OCI-M1 (cell line): ENCODE measurements around the gene ADAMTS12.
A peak's percentile ranks its signal among the peaks of the same experiment; 100 is the strongest.
"Not testable (repeated sequence)": the region's sequence is repeated elsewhere in the genome, so short reads cannot be mapped to it uniquely, and the experiment has no call there.

Experiments
- DNase-seq: peaks from one replicate; lab custom pipeline; 2025; lab: John Stamatoyannopoulos, UW

ADAMTS12 gene, protein sequence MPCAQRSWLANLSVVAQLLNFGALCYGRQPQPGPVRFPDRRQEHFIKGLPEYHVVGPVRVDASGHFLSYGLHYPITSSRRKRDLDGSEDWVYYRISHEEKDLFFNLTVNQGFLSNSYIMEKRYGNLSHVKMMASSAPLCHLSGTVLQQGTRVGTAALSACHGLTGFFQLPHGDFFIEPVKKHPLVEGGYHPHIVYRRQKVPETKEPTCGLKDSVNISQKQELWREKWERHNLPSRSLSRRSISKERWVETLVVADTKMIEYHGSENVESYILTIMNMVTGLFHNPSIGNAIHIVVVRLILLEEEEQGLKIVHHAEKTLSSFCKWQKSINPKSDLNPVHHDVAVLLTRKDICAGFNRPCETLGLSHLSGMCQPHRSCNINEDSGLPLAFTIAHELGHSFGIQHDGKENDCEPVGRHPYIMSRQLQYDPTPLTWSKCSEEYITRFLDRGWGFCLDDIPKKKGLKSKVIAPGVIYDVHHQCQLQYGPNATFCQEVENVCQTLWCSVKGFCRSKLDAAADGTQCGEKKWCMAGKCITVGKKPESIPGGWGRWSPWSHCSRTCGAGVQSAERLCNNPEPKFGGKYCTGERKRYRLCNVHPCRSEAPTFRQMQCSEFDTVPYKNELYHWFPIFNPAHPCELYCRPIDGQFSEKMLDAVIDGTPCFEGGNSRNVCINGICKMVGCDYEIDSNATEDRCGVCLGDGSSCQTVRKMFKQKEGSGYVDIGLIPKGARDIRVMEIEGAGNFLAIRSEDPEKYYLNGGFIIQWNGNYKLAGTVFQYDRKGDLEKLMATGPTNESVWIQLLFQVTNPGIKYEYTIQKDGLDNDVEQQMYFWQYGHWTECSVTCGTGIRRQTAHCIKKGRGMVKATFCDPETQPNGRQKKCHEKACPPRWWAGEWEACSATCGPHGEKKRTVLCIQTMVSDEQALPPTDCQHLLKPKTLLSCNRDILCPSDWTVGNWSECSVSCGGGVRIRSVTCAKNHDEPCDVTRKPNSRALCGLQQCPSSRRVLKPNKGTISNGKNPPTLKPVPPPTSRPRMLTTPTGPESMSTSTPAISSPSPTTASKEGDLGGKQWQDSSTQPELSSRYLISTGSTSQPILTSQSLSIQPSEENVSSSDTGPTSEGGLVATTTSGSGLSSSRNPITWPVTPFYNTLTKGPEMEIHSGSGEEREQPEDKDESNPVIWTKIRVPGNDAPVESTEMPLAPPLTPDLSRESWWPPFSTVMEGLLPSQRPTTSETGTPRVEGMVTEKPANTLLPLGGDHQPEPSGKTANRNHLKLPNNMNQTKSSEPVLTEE (N-terminal part only)

DNA sequence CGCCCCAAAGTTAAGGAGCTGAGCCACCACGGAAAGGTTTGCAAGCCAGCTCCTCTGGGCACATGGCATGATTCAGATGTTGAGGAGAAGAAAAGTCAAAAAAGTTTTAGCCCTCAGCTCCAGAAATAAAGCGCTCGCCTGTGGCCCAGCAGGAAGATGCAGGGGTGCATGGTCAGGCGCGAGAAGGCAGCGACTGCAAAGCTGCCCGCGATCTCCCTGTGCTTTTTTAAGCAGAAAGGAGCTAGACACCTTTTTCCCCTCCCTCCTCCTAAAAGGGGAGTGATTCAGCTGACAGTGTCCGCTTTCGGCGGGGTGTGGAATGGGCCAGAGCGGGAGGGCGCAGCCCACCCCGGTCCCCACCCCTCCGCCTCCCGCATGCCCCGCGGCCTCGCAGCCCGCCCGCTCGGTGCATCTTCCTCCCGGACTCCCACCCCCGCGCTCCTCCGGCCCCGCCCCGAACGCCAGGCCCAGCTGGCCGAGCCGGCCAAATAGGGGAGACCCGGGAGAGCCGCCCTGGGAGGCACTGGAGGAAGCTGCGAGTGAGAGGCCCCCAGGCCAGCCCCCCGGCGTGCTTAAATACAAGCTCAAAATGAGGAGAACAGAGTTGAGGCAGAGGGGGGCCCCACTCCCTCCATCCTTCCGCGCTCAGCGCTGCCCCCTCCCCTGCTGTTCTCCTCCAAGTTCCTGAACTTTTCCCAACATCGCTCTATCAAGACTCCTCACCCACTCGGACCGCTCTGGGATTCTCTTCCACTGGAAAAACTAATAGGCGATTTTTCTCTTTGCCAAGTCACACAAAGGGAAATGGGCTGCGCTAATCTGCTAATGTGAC is at the start of gene ADAMTS12:
ADAMTS12 (minus strand) TSS at position 203 of the 832 bp plus-strand sequence; CDS start at position 69, 134 bp downstream.
- no peak for DNase-seq

DNA sequence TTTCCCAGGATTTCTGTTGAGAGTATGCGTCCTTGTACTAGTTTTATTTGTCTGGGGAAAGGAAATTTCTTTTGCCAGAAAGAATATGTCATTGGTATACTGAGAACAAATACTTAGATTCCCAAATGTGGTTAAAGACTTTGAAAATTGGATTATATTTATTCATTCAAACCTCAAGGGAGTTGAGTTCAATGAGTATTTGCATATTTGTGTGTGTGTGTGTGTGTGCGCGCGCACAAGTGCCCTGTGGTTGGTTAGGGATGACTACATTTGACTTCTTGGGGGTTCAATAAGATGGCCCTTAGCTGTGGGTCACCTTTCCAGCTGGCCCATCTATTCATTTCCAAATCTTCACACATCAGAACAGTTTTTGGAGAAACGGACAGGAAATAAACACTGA is 49.3 kb upstream of the ADAMTS12 start:
- DNase-seq: no peak

DNA sequence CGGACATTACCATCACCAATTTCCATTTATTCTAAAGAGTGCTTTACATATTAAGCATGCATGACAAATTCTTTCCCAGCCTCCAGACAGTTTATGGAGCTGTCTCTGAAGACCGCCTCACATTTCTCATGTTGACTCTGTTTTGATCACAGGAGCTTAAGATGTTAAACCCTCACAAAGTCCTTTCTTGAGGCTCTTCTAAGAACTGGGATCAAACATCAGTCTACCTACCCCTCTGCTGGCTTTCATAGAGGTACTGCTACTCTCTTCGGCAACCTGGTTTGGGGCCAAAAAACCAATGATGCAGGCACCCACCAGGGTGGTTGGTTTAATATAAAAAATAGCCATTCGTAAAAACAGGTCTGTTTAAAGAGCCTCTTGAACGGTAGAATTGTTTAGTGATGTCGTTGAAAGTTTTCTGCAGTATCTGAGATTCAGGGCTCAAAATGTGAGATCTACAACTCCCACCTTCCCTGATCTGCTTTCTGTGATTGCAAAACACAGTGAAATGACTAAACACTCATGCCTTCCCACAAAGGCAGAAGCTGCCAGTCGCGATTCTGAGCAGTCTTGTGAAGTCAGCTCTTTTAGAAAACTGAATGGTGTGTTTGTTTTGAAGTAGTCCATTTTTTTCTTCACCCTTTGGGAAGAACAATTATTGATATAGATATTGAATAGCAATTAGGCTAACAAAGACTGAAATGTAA is 47.9 kb upstream of the ADAMTS12 start:
- DNase-seq: peak; percentile 10

DNA sequence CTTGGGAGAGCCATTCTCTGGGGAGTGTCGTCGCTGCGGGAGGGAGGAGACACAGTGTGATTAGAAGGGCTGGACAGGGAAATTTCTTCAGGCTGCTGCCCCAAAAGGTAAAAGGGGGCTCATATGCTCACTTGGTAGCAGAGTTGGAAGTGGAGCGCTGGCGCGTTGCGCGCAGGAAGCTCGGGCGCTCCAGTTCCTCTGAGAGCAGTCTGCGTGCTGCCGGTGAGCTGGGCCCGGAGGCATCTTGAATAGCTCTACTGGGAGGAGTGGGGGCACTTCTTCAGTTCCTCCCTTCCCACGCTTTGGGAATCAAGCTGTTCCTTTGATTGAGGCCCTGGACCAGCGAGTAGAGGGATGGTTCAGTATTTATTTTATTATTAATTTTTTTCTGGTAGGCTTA is 47.1 kb upstream of the ADAMTS12 start:
- no peak for DNase-seq

DNA sequence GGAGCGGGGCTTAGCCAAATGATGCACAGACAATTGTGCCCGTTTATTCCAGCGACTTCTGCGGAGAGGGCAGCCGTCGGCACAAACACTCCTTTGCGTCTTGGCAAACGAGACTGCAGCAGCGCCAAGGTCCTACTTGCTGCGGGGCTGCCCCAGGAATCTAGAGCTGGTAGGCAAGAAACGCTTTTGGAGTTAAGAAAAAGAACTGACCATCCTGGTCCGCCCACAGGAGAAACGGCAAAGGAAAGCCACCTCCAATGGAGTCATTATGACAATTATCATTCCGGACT is 46.7 kb upstream of the ADAMTS12 start:
- DNase-seq: no peak

DNA sequence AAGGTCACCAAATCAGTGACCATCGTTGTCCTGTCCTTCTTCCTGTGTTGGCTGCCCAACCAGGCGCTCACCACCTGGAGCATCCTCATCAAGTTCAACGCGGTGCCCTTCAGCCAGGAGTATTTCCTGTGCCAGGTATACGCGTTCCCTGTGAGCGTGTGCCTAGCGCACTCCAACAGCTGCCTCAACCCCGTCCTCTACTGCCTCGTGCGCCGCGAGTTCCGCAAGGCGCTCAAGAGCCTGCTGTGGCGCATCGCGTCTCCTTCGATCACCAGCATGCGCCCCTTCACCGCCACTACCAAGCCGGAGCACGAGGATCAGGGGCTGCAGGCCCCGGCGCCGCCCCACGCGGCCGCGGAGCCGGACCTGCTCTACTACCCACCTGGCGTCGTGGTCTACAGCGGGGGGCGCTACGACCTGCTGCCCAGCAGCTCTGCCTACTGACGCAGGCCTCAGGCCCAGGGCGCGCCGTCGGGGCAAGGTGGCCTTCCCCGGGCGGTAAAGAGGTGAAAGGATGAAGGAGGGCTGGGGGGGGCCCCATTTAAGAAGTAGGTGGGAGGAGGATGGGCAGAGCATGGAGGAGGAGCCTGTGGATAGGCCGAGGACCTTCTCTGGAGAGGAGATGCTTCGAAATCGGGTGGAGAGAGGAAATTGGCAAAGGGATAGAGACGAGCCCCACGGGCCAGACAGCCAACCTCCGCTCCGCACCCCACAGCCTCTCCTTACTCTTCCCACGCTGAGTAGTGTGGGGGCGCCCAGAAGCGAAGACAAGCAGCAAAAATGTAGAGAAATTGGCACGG is 46.1 kb upstream of the ADAMTS12 start:
- DNase-seq: no peak

DNA sequence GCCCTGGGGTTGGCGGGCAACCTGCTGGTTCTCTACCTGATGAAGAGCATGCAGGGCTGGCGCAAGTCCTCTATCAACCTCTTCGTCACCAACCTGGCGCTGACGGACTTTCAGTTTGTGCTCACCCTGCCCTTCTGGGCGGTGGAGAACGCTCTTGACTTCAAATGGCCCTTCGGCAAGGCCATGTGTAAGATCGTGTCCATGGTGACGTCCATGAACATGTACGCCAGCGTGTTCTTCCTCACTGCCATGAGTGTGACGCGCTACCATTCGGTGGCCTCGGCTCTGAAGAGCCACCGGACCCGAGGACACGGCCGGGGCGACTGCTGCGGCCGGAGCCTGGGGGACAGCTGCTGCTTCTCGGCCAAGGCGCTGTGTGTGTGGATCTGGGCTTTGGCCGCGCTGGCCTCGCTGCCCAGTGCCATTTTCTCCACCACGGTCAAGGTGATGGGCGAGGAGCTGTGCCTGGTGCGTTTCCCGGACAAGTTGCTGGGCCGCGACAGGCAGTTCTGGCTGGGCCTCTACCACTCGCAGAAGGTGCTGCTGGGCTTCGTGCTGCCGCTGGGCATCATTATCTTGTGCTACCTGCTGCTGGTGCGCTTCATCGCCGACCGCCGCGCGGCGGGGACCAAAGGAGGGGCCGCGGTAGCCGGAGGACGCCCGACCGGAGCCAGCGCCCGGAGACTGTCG is 45.4 kb upstream of the ADAMTS12 start:
- no peak for DNase-seq

DNA sequence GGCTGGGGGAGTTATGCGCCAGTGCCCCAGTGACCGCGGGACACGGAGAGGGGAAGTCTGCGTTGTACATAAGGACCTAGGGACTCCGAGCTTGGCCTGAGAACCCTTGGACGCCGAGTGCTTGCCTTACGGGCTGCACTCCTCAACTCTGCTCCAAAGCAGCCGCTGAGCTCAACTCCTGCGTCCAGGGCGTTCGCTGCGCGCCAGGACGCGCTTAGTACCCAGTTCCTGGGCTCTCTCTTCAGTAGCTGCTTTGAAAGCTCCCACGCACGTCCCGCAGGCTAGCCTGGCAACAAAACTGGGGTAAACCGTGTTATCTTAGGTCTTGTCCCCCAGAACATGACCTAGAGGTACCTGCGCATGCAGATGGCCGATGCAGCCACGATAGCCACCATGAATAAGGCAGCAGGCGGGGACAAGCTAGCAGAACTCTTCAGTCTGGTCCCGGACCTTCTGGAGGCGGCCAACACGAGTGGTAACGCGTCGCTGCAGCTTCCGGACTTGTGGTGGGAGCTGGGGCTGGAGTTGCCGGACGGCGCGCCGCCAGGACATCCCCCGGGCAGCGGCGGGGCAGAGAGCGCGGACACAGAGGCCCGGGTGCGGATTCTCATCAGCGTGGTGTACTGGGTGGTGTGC is 44.7 kb upstream of the ADAMTS12 start, which contains the start of gene RXFP3:
RXFP3 (plus strand) TSS at position 6 of the 636 bp plus-strand sequence; CDS start at position 361, 355 bp downstream.
- no peak for DNase-seq

DNA sequence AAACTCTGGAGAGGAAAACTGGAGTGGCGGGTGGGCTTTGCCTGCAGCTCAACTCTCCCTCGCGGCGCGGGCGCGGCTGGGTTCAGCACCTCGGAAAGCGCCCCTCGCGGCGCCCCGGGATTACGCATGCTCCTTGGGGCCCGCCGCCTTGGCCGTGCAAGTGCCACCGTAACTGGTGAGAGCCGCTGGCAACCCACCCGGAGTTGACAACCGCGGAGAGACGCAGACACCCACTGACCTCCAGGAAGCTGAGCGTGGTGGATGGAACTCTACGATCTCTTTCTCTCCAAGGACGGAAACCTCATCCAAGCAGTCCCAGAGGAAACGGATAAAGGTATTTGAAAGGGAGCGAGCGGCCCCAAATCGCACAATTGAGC is 44.2 kb upstream of the ADAMTS12 start:
- no peak for DNase-seq

DNA sequence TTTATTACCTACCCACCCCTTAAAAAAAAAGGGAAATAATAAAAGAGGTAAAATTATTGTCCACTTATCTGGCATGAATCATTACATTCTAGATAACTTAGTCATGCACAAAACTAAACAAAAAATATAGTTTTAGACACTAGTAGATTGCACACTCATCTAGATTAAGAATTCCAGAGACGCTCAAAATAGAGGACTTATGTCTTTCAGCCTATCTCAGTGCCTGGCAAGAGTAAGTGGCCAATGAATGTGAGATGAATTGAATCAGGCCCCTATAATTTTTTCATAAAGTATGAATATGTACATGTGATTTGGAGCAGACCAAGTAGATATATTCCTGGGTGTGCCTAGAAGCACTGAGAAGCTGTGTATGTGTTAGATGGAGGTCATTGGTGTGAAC is 42.4 kb upstream of the ADAMTS12 start:
- DNase-seq: no peak

DNA sequence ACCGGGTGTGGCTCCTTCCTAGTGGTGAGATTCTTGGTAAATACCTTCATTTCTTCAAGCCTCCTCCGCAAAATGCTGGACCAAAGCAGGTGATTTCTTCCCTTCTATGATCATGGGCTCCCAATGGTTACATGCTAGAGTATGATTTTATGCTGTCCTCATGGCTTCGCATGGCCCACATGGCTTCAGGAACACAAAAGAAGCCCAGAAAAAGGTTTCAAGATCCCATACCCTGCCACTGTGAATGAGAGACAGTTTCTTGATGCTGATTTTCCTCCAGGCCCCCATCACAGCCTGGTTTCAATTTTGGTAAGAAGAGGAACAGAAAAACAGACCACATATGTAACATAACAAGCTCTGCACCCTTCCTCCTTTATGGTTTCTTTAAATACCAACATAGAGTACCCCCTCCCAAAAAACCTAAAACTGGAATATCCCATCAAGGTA is 42.0 kb upstream of the ADAMTS12 start:
- DNase-seq: no peak

DNA sequence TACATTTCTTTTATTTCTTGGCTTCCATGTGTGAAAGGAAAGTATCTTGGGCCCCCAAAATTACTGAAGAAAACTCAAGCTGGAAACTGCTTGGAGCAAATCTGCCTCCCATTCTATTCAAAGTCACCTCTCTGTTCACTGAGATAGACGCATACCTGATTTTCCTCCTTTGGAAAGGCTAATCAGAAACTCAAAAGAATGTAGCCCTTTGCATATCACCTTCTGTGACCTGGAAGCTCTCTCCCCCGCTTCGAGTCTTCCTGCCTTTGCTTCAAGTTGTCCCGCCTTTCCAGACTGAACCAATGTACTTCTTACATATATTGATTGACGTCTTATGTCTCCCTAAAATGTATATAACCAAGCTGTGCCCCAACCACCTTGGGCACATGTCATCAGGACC is 39.3 kb upstream of the ADAMTS12 start:
- no peak for DNase-seq

DNA sequence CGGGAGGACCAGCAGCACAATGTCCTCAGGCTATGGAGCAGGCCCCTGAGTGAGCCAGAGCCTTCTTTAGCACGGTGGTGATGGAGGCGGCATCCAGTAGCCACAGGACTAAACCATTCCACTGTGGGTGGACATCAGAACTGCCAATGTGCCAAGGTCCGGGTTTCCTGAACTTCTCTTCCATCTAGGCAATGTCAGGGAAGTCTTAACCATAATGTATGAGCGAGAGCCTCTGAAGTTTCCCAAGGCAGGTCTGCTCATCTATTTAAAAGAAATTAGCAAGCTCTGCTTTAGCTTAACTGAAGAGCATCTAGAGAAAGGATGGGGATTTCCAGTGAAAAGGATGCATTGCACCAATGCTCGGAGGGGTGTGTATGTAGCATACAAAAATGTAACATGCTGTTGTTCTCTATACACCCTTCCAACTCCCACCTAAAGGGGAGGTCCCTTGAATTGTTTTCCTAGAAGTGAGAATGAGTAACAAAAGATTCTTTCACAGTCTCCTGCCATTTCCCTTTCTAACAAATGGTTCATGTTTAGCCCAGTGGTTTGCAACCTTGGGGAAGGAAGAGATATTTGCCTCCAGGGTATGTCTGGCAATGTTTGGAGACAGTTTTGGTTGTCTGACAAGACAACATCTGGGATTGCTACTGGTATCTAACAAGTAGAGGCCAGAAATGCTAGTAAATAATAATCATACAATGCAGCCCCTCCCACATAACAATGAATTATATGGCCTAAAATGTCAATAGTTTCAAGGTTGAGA is 38.3 kb upstream of the ADAMTS12 start:
- no peak for DNase-seq

DNA sequence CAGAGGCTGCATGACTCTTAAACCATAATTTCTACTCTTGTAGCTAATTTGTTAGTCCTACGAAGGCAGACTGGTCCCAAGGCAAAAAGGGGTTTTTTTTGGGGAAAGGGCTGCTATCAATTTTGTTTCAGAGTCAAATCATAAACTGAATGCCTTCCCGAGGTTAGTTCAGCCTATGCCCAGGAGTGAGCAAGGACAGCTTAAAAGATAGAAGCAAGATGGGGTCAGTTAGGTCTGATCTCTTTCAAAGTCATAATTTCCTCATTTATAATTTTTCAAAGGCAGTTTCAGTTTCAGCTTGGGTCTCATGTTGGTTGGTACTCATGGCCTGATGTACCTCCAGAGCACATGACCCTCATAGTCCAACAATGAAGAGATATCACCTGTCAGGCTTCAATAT is 36.5 kb upstream of the ADAMTS12 start:
- DNase-seq: no peak

DNA sequence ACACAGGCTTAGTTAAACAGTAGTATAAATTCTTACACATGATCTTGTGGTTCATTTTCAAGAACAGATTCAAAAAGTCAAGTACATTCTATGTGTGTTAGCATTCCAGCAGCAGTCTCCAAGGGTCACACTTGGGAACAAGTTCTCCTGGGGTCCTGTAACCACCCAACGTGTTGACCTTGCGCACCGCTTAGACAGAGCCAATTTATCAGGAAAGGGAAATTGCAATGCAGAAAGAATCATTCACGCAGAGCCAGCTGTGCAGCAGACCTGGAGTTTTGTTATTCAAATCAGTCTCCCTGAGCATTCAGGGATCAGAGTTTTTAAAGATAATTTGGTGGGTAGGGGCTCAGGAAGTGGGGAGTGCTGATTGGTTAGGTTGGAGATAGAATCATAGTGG is 35.9 kb upstream of the ADAMTS12 start:
- no peak for DNase-seq

DNA sequence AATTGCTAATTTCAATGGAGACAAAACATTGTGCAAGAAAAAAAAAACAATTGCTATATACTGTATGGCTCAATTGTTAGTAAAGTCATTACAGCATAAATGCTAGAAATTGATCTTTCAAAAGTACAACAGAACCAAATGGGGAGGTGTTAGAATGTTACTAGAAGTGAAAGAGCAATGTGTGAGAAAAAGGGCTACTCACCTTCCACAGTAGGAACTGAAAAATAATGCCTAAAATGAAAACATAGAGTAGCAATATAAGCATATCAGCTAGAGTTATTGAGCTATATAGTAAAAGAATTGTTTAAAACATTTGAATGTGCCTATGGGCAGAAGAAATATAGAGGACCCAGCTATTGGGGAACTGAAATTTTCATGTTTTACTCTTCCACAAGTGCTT is 33.5 kb upstream of the ADAMTS12 start:
- no peak for DNase-seq

DNA sequence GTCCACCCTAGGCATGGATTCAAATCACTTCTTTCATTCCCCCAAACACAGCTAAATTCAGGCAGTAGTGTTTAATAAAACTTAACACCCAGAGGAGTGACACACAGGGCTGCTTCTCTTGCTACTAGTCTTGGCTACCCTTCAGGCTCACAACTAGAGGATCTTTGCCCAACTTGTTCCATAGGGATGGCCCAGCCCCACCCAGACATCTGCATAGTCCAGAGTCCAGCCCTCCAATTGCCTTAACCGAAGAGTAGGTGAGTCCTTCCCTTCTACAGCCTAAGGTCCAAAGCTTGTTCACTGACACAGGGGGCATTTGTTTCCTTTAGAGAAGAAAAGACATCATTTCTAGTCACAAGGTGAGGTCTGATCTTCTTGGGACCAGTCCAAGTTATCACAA is 29.2 kb upstream of the ADAMTS12 start:
- no peak for DNase-seq

DNA sequence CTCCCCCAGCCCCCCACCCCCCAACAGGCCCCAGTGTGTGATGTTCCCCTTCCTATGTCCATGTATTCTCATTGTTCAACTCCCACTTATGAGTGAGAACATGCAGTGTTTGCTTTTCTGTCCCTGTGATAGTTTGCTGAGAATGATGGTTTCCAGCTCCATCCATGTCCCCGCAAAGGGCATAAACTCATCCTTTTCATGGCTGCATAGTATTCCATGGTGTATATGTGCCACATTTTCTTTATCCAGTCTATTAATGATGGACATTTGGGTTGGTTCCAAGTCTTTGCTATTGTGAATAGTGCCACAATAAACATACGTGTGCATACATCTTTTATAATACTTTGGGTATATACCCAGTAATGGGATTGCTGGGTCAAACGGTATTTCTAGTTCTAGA is 23.1 kb upstream of the ADAMTS12 start:
- DNase-seq: not testable (repeated sequence)
